T-helper 2 cell (primary cell): ENCODE measurements around the gene SPACA1.
"Not testable (repeated sequence)": the region's sequence is repeated elsewhere in the genome, so short reads cannot be mapped to it uniquely, and the experiment has no call there.

ENCODE experiments used
- DNase-seq, 5 experiments: peaks; one replicate each; pipeline versions ENCODE4 v3.0.0 to v3.0.0-alpha.2; 2012 to 2022
- total RNA-seq, 2 donors: gene quantifications; one replicate each; lab custom pipeline; 2026; lab: John Stamatoyannopoulos, UW

SPACA1 gene
- total RNA-seq = 0 reads per million in 2 donors

DNA sequence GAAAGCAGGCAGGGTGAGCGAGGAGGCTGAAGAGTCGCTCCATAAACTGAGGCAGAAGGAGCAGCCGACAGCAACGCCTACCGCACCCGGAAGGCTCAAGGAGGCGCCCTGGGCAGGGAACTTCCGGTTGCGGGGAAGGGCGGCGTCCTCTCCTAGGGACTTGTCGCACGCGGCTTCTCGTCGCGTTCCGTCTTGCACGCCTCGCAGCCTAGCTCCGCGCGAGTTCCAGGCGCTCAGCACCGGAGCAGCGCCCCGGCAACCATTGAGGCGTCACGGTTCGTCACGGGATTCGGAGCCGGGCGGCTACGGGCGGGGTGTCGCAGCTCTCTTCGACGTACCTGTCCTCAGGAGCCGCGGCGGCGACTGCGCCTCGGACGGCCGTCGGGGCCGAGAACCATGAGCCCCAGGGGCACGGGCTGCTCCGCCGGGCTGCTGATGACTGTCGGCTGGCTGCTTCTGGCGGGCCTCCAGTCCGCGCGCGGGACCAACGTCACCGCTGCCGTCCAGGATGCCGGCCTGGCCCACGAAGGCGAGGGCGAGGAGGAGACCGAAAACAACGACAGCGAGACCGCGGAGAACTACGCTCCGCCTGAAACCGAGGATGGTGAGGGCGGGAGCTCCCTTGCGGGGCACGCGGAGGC, at the start of gene SPACA1:
Gene SPACA1, plus strand, starts transcription at position 332 of the 641 bp plus-strand sequence. Its CDS starts 65 bp downstream, at position 397.
- DNase-seq = peak in 1 of 5 experiments; percentile 3

GRCh38 chr6:88000713-88001112, 46.9 kb upstream of the SPACA1 start:
- DNase-seq = no peak

GRCh38 chr6:88001279-88001678, 46.4 kb upstream of the SPACA1 start:
- not testable (repeated sequence) for DNase-seq

GRCh38 chr6:88004707-88005106, 42.9 kb upstream of the SPACA1 start:
- DNase-seq = no peak

DNA sequence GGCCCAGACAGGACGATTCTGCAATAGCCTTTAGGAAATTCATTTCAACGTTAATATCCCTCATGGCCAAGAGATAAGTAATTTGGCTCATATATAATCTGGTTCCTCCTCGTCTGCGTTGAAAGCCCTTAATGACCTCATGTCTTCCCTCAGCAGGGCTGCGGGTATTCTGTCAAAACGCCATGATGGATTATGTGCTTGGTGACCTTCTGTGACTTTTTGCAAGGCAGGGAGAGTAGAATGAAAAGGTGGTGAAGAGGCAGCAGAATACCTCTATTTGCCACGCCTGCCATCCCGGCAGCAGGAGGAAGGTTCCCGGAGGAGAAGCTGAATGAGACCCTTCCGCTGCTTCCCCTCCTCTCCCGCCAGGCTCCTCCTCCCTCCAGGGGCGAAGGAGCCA, 41.1 kb upstream of the SPACA1 start:
- no peak for DNase-seq

- DNase-seq = no peak
These were observed 39.2 kb upstream of the SPACA1 start for GRCh38 chr6:88008411-88008810.

DNA sequence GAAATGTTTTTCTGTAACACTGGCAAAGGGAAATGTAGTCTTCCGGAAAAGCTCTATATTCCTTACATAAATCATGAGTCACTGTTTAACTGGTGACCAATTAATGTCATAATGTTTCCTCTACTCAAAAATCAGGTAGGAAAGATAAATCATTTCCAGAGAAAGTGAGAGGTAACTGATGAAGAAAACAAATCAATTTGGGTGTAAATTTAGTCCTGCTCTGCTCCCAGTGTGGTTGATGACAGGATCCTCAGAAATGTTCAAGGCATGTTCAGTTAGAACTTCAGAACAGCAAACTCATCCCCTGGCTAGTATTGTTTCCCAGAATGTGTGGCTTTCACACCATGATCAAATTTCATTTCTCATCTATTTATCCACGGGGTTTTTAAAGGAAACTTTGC, 38.8 kb upstream of the SPACA1 start:
- no peak for DNase-seq

DNA sequence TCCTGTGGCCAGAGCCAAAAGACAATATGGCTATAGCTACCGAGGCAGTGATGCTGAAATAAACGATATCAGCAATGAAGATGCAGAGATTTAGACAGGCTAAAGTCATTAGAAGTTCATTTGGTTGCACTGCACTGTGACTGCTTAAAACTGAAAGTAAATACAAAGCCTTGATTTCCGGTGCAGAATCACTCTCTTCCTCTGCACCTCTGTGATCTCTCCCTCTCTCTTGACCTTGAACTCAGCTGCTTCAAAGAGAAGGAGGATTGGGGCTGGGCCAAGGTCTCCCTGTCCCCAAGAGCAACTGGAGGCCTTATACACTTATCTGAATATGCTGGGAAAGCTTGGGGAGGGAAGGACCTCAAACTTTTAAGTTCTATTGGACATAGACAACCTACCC, 34.6 kb upstream of the SPACA1 start:
- DNase-seq = peak in 1 of 5 experiments; percentile 75

DNA sequence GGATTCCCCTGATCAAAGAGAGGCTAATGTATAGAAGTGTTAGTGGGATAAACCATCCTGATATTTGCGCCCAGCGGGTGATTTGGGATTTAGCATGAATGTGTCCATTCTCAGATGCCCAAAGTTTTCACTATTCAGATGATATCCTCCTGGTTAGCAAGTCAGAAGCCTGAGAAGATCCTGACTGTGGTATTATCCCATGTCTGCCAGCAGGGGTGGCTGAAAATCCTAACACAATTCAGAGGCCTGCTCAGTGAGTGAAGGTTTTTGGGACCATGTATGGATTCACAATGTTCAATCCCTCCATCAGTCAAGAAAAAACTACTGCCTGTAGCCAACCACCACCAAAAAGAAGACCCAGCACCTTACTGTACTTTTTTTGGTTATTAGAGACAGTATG, 34.1 kb upstream of the SPACA1 start:
- no peak for DNase-seq

DNA sequence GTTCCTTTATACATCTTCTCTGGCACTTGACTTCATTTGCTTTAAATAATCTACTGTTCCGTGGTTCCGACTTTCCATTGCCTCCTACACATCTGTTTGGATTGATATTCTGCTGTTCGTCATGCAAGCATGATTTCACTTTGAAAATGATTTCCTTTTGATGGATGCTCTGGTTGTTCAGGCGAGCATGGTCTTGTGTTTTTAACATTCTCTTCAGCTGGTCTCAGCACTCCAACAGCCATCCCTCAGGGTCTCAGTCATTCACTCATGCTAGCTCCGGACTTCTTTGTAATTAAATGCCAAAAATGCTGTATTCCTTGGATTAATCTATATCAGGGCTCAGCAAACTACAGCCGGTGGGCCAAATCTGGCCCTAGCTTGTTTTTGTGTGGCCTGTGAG, 27.2 kb upstream of the SPACA1 start:
- DNase-seq = no peak

DNA sequence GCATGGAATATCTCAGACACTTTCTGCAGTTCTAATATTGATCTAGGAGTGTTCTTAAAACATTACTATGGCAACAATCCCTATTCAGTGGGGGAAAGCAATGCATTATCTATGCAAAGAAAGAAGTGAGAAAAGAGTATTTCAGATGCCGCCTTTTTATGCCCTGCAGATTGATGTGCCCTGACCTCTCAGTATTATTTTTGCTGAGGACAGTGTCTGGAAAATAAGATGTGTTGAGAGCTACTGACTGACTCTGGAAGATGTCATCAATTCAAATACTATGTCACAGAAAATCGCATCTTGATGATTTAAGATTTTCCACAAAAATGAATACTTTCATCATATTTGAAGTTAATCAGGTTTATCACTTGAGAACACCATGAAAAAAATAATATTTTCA, 22.9 kb upstream of the SPACA1 start:
- DNase-seq = no peak

DNA sequence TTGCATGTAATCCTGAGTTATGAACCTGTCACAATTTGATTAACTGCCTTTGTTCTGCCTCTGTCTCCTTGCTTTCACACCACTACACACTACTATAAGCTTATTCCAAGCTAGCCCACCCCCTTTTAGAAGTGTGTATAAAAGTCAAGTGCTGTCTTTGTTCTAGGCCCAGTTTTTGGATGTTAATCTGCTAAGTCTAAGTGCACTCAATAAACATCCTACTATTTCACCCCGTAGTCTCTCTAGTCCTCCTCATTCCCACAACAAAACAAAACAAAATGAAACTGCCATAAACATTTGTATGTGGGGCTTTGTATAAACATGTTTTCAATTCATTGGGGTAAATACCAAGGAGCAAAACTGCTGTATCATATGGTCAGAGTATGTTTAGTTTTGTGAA, 16.1 kb upstream of the SPACA1 start:
- no peak for DNase-seq

- DNase-seq = no peak
These were observed 3.1 kb upstream of the SPACA1 start for GRCh38 chr6:88044530-88044929.

GRCh38 chr6:88045521-88046136, 2.0 kb upstream of the SPACA1 start:
- DNase-seq = no peak

DNA sequence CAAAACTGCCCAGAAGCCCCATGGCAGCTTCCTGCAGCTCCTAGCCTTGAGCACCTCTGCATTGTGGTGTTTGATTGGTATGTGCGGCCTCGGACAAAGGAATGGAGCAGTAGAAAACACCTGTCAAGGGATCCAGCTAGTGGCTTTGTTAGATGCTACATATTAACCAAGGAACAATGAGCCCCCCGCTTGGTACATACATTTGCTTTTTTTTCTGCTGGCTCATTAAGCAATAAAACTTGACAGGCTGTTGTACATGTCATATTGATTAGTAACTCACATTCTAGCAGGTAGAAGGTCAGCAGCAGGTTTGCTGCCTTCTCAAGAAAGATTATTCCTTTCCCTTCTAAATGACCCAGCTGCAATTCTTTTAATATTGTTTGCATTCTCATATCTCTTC, 937 bp downstream of the SPACA1 start:
- no peak for DNase-seq

DNA sequence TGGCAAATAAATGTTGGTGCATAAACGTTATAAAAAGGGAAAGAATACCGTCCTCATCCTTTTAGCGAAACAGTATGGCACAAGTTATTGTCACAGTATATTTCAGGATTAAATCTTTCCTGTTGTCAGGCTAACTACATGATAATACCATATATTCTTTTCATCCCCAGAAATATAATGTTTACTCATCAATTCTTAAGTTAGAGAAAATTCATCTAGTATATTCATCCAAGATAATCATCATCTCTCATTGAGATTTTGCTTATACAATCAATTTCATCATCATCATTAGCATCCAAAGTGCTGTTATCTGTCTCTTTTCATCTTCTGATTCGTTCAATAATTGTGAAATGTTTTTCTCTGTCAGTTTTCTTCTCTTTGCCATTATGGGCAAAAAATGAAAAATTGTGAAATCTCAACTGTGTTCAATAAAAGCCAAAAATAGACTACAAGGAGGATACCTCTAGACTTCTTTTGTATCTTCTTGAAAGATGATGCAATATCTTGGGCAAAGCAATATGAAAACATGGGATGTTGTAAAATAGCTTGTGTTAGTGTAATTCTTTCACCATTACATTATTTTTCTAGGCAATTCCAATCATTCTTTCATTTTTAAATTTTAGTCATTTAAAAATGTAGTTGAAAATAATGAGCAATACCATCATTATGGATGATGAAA, 2.6 kb downstream of the SPACA1 start:
- DNase-seq = no peak

DNA sequence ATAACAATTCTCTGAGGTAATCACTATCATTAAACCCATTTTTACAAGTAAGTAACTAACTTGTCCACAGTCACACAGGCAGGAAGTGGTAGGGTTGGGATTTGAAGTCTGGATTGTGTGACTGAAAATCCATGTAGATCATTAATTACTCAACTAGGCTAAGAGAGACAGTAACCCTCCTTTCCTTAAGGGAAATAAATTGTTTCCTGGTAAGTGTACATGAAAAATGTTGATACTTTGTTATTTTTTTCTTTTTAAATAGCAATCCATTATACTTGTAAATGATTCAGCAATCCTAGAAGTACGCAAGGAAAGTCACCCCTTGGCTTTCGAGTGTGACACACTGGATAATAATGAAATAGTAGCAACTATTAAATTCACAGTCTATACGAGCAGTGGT, 11.6 kb downstream of the SPACA1 start:
- no peak for DNase-seq

- DNase-seq = no peak
These were observed 14.7 kb downstream of the SPACA1 start for GRCh38 chr6:88062376-88062775.

DNA sequence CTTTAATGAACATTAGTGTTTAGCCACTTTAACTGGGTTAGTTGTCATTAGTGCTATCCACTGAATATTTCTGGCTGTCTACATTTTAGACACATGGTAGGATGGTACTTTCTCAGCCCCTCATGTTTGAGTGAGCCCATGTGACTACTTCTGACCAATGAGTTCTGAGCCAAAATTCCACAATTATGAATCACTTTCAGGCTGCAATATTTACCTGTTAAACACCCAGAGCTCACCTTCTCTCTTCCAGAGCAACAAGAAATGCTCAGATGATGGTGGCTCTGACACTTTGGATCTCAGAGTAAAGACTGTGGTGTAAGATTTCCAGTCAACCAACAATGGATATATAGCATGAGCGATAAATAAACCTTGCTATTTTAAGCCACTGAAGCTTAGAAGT, 24.8 kb downstream of the SPACA1 start:
- DNase-seq = no peak

DNA sequence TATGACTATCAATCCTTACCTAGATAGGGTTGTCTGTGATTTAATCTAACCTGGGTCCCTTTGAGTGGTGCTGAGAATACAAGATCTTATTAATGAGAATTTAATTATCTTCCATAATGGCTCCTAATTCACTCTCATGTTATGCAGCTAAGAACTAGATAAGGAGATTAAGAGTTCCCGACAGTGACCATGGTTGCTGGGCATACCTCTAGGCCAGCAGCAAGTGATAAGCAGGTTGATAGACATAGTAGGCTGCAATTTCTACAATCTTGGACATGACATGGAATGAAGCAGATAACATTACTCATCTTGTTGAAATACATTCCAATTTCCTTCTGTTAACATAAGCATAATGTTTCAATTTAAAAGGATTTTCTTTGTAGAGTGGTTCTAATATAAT, 27.1 kb downstream of the SPACA1 start:
- DNase-seq = no peak

DNA sequence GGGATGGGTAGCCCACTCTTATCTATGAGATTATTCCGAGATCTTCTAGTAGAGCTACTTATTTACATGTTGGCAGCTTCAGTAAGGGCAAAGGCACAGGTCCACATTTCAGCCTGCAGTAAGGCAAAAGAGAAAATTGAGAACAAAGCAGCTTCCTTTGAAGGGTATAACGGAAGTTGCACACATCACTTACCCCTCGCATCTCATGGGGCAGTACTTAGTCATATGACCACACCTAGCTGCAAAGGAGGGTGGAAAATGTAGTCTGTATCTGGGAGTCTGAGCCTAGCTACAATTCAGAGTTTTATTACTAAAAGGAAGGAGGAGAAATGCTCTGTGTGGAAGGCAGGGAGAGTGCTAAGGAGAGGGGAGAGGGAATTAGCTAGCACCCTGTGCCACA, 29.7 kb downstream of the SPACA1 start:
- no peak for DNase-seq

DNA sequence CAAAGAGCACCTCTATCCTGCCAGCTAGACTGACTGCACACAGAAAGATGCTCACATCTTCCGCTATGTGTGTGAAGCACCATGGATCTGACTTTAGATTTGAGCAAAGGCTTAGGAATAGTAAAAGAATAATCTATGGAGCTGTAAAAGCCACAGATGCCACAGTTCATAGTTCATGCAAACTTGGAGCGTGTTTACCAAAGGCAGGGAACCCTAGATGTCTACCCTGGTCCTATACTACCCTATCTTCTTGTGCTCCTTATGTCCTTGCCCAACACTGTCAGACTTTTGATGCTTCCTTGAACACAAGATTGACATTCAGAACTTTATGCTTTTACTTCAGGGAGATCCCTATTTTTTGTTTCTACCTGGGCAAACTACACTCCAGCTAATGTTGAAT, 39.2 kb downstream of the SPACA1 start:
- no peak for DNase-seq

- no peak for DNase-seq
These were observed 42.1 kb downstream of the SPACA1 start for GRCh38 chr6:88089708-88090107.

DNA sequence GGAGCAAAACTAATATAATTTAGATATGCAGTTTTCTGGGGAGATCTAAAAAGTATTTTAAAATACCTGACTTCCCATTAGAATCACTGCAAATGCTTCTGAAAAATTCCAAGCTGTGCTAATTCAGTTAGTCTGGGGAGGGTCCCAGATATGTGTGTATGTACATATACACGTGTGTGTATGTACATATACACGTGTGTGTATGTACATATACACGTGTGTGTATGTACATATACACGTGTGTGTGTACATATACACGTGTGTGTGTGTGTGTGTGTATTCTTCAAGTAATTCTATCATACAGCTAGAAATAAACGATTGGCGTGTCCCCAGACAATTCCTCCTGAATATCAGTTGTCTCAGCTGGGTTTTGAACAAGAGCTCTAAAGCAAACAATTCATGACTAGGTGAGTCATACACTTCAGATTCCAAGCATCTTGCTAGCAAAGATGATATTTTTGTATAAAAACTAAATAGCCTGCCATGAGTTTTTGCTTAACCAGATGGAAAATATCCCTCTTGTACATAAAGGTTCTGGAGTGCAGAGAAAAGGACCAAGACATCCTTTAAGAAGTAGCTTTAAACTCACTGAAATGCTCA, 58.2 kb downstream of the SPACA1 start:
- no peak for DNase-seq
